Body of pancreas (tissue), 4 donors: ENCODE measurements around the gene CHN2.

Experiments
- CTCF ChIP-seq, 7 experiments: fragments of 450-650 bp in 4 of 7; fragments of 200-600 bp in 3 of 7; sonication (generic) in 3 of 7; IDR thresholded peaks; one replicate each; pipeline ENCODE4 v1.5.1; 2016 to 2019; ENCODE audit warnings: antibody characterized with exemption in 7 of 7
- POLR2A ChIP-seq, 3 donors: fragments of 450-650 bp; IDR thresholded peaks; one replicate each; pipeline ENCODE4 v1.6.1; 2016; ENCODE audit warnings: antibody characterized with exemption in 3 of 3, mild to moderate bottlenecking in 2 of 3

- TF ChIP-seq CTCF (IDR thresholded peaks at IDR 0.05) (no peak), POLR2A (IDR thresholded peaks at IDR 0.05) (no peak)
Observed at GRCh38 chr7:29275018-29275318, 80.4 kb downstream of the CHN2 start.
